Stimulated activated CD4-positive, alpha-beta T cell treated with anti-CD3 and anti-CD28 coated beads, Interleukin-2, amount 100 ng/mL, for 48 hours (primary cell): ENCODE results near the gene LIN28B.
"Not testable (repeated sequence)": the region's sequence is repeated elsewhere in the genome, so short reads cannot be mapped to it uniquely, and the experiment has no call there.

Experiments
- DNase-seq, 2 donors: peaks; one replicate each; pipeline ENCODE4 v3.0.0-alpha.2; 2020

Gene LIN28B

DNA sequence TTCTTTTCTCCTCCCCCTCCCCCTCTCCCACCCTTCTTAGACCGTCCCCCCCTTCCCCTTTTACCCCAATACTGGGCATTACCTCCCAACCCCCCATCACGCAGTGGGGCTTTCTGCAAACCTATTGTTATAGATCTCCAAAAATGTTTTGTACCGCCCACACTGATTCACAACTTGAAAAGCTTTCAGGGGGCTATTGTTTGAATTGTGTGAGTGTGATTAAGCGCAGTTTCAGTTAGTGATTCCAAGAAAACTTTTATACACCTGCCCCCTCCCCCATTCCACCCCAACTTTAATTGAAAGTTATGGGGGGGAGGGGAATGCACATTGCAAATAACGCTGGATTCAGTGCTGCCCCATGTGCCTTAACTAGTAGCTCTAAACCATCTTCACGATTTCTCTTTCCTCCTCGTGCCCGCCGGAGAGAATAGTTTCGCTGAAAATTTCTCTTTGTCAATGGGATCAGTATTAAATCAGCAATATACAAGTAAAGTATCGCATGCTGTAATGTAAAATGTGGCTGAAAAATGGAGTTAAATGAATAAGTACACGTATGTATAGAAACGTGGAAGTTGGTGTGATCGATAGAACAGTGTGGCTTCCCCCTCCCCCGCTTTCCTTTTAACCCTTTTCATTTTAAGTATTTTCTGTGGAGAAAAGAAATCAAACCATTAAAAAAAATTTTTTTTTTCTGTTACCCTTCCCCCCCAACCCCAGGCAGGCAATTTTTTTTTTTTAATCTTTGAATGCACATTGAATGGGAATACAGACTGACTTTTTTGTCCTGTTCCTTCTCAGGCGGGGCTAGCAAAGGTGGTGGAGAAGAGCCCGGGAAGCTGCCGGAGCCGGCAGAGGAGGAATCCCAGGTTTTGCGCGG lies 632 bp downstream of the LIN28B start:
- DNase-seq: no peak

- DNase-seq: no peak
Observed at GRCh38 chr6:104958178-104959025, 1.5 kb downstream of the LIN28B start.

DNA sequence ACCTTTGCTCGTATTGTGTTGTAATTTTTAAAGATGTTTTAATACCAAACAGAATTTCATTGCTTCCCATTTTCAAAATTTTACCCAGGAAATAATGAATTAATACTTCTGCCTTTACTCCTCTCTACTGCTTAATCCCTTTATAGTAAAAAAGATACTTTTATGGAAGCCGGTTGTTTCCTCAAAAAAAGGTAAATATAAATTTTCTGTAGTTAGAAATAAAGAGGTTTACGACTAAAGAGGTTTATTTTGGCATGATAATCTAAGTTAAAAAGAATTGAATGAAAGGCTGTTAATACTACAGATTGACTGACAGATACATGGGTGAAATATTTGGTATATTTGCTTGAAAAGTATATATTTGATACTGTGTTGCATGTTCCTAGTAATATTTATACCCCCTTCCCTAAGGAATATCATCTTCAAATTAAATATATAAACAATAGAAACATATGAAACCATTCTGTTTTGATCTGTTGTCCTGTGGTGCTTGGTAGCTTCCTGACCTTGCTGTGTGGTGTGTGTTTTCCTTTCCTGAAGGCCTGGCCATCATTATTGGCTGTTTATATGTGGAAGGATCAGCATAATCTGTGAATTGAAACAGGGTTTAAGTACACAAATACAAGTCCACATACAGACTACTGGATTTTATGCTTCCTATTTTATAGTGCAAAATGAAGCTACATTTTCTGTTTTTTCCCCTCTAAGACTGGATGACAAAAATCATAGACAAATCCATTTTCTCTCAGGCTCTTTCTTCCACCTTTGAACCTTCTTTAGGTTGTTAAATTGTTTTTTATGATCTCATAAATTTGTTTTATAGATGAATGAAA lies 2.3 kb downstream of the LIN28B start:
- no peak for DNase-seq

DNA sequence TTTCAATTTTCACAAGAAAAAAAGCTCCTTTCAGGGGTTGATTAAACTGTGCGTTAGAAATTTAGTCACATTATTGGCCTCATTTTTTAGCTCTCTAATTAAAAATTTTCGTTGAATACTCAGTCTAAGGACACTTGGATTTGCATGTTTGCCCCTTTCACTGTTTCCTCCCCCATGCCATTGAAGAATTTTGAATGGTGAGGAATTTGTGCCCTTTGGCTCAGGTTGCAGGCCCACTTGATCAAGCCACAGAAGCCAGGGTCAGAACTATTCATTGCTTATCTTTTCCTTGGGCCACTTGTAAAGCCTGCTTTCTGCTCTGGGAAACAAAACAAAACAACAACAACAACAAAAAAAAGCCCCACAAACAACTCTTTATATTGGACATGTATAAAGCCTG lies 12.2 kb downstream of the LIN28B start:
- DNase-seq: no peak

DNA sequence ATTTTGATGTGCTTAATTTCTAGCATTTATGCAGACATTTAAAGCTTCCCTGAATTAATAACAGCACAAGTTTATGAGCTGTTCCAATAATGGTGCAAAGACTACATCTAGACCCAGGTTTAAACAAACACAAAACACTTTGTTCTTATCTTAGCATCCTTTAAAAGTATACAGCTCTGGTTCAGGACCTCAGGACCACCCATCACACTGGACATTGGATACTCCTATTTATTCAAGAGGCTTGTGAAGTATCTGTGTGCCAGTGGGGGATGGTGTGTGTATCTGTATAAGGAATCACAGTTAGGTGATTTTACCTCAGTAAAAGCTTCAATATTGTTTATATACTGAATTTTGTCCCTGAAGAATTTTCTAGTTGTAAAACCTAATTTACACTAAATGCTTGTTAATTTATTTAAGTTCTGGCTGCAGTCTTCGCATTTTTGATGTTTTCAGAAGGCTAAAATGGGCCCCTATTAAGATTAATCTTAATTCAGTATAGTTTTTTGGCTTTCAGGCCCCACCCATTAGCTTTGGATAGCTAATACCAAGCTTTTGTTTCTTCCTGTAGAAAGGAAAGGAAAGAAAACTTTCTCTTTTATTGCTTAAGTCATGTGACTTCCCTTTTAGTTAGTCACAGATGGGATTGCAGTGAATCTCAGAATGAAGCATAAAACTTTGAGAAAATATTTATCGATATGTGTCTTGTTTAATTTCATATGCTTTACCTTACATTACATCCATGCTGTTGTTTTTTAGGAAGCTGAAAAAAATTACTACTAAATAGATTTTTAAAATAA lies 13.1 kb downstream of the LIN28B start:
- DNase-seq: no peak

- DNase-seq: no peak
Observed at GRCh38 chr6:104973404-104973803, 16.5 kb downstream of the LIN28B start.

GRCh38 chr6:104983296-104983695 lies 26.4 kb downstream of the LIN28B start:
- DNase-seq: no peak

DNA sequence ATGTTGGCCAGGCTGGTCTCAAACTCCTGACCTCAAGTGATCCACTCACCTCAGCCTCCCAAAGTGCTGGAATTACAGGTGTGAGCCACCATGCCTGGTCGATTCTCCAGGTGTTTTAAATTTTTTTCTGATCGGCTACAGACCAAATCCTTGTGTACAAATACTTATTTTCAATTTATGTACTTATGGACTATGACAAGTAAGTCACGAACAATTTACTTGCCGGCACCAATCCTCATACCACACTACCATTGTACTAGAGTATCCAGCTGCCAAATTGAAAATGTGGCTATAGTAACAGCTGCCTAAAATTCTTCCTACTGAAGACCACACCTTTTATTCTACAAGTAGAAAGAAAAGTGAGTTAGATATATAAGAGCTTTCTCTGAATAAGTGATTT lies 26.9 kb downstream of the LIN28B start:
- no peak for DNase-seq

- DNase-seq: no peak
Observed at GRCh38 chr6:104984831-104985230, 27.9 kb downstream of the LIN28B start.

DNA sequence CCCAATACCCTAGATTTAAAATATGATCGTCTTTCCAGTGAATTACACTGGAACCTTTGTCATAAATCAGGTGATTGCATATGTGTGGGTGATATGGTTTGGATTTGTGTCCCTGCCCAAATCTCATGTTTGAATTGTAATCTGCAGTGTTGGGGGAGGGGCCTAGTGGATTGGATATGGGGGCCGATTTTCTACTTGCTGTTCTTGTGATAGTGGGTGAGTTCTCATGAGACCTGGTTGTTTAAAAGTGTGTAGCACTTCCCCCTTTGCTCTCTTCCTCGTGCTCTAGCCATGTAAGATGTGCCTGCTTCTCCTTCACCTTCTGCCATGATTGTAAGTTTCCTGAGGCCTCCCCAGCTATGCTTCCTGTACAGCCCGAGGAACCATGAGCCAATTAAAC lies 29.0 kb downstream of the LIN28B start:
- DNase-seq: not testable (repeated sequence)

DNA sequence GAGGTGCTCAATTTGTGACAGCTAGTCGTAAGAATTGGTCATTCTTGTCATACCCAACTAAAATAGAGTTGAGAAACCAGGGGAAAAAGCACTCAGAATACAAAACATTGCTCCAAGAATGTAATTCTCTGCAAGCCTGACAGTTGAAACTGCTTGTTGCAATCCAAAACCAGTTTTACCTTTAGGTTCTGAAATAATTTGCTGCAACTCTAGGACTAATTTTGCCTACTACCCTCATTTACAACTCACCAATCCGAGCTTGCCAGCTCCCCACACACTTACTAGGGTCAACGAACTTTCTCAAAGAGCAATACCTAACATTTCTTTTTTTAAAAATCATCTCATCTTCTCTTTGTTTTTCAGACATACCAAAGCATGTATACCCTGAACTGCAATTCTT lies 29.7 kb downstream of the LIN28B start:
- DNase-seq: no peak

DNA sequence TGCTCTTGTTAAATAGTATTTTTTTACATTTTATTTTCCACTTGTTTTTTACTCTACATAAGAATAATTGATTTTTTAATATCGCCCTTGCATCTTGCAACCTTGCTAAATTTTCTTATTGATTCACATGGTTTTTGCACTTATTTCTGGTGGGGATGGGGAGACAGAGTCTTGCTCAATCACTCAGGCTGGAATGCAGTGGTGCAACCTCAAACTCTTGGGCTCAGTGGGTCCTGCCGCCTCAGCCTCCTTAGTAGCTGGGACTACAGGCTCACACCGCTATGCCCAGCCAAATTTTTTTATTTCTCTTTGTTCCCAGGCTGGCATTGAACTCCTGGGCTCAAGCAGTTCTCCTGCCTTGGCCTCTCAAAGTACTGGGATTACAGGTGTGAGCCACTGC lies 30.3 kb downstream of the LIN28B start:
- no peak for DNase-seq

DNA sequence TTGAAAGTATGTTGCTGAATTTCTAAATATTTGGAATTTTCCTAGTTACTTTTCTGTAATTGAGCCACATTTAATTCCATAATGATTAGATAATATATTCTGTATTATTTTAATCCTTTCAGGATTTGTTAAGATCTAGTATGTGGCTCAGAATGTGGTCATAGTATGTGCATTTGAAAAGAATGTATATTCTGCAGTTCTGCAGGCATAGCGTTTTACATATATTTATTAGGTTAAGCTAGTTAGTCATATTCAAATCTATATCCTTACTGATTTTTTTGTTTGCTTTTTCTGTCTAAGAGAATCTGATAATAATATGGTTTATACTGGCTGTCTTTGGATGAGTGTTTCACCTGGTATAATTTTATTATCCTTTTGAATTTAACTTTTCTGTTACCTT lies 33.2 kb downstream of the LIN28B start:
- no peak for DNase-seq

DNA sequence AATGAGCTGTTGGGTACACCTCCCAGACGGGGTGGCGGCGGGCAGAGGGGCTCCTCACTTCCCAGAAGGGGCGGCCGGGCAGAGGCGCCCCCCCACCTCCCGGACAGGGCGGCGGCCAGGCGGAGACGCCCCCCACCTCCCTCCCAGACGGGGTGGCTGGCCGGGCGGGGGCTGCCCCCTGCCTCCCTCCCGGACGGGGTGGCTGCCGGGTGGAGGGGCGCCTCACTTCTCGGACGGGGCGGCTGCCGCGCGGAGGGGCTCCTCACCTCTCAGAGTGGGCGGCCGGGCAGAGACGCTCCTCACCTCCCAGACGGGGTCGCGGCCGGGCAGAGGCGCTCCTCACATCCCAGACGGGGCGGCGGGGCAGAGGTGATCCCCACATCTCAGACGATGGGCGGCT lies 34.2 kb downstream of the LIN28B start:
- DNase-seq: not testable (repeated sequence)

DNA sequence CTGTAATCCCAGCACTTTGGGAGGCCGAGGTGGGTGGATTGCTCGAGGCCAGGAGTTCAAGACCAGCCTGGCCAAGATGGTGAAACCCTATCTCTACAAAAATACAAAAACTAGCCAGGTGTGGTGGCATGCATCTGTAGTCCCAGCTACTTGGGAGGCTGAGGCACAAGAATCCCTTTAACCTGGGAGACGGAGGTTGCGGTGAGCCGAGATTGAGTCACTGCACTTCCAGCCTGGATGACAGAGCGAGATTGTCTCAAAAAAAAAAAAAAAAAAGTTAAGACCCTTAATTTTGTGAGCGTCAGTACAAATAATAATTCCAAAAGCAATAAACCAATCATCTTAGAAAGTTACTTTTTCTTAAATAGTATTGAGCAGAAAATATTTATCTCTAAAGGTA lies 36.7 kb downstream of the LIN28B start:
- DNase-seq: not testable (repeated sequence)

DNA sequence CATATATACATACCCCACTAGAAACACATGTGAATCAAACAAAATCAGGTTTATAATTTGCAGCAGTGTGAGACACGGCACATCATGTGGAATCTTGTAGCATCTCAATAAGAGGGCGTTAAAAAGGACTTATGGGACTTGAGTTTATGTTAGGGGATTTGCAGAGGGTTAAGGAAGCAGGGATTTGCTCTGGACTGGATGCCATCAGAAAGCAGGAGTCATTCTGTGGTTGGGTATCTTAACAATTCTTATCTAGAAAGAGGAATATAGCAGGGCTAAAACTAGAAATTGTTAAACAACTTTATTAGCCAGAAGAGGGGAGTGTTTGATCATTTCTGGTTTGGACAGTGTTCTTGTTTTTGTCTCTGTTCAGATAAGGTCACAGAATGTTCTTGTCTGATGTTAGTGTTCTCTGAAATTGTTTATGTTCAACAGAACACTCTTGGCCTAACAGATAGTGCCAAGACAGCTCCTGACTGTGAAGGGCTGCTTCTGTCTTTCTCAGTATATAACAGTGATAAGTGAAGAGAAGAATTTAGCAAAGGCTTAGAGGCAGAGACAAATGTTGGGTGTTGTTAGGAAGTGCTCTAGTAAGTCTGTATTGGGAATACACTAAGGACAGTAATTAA lies 39.2 kb downstream of the LIN28B start:
- no peak for DNase-seq

- no peak for DNase-seq
Observed at GRCh38 chr6:105001063-105001462, 44.2 kb downstream of the LIN28B start.

- DNase-seq: no peak
Observed at GRCh38 chr6:105001906-105002305, 45.0 kb downstream of the LIN28B start.

DNA sequence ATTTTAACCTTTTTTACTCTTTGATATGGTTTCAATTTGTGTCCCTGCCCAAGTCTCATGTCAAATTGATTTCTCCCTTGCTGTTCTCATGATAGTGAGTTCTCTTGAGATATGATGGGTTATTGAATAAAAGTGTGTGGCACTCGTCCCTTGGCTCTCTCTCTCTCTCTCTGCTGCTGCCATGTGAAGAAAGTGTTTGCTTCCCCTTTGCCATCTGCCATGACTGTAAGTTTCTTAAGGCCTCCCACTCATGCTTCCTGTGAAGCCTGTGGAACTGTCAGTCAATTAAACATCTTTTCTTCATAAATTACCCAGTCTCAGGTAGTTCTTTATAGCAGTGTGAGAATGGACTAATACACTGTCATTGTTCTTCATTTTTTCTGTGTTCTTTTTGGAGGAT lies 48.5 kb downstream of the LIN28B start:
- no peak for DNase-seq

DNA sequence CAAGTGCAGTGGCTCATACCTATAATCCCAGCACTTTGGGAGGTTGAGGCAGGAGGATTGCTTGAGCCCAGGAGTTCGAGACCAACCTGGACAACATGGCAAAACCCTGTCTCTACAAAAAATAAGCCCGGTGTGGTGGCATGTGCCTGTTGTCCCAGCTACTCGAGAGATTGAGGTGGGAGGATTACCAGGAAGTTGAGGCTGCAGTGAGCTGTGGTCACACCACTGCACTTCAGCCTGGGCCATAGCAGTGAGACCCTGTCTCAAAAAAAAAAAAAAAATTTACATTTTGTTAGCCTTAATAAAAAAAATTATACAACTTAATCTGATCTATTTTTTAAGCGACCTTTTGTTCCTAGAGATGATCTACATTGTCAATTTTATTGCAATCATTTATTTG lies 56.6 kb downstream of the LIN28B start:
- DNase-seq: not testable (repeated sequence)

- DNase-seq: no peak
Observed at GRCh38 chr6:105014448-105014847, 57.5 kb downstream of the LIN28B start.

- DNase-seq: no peak
Observed at GRCh38 chr6:105014954-105015353, 58.0 kb downstream of the LIN28B start.
